ENCODE measurements around the gene PLIN5. TPM values are rescaled to one million over a fixed set of nuclear protein-coding genes. Genes with fewer than 3 reads are reported as not detected.

Gene PLIN5, protein sequence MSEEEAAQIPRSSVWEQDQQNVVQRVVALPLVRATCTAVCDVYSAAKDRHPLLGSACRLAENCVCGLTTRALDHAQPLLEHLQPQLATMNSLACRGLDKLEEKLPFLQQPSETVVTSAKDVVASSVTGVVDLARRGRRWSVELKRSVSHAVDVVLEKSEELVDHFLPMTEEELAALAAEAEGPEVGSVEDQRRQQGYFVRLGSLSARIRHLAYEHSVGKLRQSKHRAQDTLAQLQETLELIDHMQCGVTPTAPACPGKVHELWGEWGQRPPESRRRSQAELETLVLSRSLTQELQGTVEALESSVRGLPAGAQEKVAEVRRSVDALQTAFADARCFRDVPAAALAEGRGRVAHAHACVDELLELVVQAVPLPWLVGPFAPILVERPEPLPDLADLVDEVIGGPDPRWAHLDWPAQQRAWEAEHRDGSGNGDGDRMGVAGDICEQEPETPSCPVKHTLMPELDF
- polyA plus RNA-seq (ENCODE audit: insufficient read length in 10 of 10), result 1 to 10 TPM in 9 of 10 donors, under 1 TPM in 1; 0.87 to 5.2 (median 1.5) TPM
- long read RNA-seq, donor 1, result 0 reads
- long read RNA-seq, donor 2, result 0 reads
- long read RNA-seq, donor 3, result 0 reads
- long read RNA-seq, donor 4, result 0 reads
- long read RNA-seq, donor 5, partial matches to known transcripts, result 0 of 1 reads
- long read RNA-seq, donor 5, other reads (novel, unspliced or antisense), result 0 of 1 reads
- long read RNA-seq, donor 6, result 0 reads
- long read RNA-seq, donor 7, result 0 reads
- long read RNA-seq, donor 8, result 0 reads
- long read RNA-seq, donor 9, result 0 reads

- DNase-seq, result peak; percentile 24 to 73 (median 57)
These were observed at the start of gene PLIN5 for GRCh38 chr19:4534836-4535658. Gene PLIN5 (minus strand): TSS chr19:4535224. CDS start chr19:4534074, 1,150 bp downstream.

GRCh38 chr19:4583961-4584669, 49.1 kb upstream of the PLIN5 start:
- DNase-seq, result peak in 1 of 3 donors; percentile 81

- no peak for DNase-seq
These were observed 48.2 kb upstream of the PLIN5 start for GRCh38 chr19:4582980-4583842.

- DNase-seq, result peak in 1 of 3 donors; percentile 61
These were observed 46.9 kb upstream of the PLIN5 start for GRCh38 chr19:4581666-4582553.

DNA sequence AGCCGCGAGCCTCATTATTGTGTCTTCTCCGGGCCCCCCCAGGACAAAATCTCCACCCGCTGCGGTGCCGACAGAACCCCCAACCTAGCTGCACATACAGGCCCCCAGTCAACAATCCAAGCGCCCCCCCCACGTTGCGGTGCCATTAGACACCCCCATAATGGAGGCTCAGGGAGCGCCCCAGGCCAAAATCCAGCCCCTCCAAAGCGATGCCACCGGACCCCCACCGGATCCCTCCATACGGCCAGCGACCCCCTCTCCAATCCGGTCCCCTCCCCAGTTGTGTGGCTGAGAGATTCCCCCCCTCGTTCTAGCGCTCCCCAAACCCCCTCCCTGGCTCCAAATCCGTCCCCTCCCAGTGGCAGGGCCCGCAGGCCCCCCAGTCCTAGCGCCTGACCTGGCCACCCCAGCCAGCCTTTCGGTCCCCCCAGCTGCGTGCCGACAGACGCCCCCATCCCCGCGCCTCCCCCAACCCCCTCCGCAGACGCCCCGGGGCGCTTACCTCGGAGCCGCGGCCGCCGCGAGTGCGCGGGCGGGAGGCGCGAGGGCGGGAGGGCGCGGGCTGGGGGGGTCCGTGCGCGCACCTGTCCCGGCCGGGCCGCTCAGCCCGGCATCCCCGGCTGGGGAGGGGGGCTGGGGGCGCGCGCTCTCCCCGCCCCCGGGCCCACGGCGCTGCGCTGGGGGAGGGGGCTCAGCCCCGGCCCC, 46.1 kb upstream of the PLIN5 start:
- DNase-seq, result no peak

DNA sequence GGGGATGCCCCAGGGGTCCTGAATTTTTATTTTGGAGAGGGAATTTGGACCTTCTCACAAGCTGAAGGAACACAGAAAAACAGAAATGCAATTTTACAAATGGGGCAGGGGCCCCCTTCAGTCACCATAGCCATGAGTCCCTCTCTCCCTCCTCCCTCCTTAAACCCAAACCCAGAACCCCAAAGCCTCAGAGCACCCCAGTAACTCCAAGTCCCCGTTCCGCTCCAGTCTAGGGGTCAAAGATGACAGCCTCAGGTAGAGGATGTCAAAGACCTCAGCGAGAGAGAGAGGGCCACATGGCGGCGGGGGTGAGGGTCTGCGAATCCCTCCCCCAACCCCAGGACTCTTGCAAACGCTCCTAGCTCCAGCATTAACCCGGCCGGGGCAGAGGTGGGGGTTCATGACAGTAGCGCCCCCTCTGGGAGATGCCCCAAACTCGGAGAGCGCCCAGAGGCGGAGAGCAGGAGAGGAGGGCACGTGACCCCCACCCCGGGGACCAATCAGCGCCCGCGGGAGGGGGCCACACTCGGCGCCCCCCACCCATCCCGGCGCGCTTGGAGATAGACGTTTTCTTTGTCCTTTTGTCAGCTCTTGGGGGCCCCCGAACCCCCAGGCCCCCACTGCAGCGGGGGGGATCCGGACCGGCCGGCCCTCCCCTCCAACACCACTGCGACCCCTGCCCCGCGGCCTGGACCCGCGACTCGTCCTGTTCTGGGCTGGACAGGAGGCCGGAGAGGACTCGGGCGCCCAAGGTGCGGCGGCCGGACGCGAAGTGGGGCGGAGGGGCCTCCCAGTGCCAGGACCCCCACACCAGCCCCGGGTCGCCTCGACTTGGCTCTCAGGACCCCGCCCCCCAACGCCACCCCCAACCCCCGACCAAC, 45.2 kb upstream of the PLIN5 start:
- no peak for DNase-seq

DNA sequence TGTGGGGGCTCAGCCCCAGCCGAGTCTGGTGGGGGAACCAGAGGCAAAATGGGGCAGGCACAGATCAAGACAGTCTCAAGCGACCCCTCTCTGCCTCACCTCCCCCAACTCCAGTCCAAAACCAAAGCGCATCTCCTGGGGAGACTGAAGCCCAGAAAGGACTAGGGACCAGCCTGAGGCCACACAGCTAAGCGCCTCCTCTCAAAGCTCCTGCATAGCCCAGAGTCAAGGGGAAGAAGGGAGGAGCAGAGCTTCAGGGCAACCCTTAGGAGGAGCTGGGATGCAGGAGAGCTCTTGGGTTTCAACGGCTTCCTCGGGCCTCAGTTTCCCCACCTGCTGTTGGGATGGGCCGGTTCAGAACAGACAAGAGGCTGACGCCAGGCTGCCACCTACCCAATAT, 44.4 kb upstream of the PLIN5 start:
- DNase-seq, result no peak

DNA sequence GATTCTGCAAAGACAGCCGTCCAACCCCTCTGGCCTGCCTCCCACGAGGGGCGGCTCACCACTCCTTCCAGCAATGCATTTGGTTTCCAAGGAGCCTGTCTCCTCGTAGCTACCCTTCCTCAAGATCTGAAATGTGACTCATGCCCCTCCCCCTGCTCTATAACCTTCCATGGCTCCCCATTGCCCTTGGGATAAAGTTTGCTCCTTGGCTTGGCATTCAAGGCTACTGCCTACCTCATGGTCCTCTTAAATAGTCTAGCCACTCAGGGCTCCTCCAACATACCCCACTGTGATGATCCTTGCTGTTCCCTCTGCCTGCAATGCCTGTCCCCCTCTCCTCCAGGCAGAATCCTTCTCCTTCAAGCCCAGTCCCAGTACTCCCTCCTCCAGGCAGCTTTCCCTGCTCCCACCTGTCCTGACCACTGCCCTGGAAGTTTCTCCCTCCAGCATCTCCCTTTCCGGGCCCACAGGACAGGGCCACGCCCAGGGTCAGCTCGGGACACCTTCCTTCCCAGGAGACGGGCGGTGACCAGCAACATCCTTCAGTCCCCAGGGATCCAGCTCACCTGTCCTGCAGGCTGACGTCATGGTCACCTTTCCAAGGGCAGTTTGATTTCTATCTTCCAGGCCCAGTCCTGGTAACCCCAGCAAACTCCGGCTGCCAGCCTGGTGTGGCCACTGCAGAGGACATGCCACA, 43.7 kb upstream of the PLIN5 start:
- no peak for DNase-seq

GRCh38 chr19:4577020-4577782, 42.2 kb upstream of the PLIN5 start:
- peak in 1 of 3 donors; percentile 2 for DNase-seq

DNA sequence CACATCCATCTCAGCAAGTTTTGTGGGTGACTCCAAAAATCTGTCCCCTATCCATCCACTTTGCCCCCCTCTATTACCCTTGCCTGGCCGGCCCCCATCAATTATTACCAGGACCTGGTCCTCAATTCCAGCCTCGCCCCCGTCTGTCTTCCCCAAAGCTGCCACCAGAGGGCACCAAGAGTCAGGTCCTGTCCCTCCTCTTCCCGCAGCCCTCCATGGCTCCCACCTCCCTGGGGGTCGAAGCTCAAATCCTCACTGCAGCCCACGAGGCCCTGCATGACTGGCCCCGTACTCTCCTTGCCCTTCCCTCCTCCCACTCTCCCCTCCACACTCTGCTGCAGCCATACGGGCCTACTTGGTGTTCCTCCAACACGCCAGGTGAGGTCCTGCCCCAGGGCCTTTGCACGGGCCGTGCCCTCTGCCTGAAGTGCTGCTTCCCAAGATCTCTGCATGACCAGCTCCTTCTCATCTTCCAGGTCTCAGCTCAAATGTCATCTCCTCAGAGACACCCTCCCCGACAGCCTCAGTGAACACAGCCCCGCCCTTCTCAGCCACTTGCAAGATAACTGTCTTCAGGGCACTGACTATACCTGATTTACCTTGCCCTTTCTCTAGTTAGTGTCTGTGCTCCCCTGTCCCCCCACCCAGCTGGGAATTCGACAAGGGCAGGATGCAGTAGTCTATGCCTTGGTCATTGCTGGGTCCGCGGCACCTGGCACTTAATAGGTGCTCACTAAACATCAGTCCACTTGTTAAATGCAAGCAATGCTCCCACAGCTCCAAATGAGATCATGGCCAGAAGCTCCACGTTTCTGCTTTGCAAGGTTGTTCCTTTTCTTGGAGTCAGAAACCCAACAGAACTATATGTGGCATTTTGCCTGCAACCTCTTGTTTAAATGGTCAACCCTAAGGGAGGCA, 41.3 kb upstream of the PLIN5 start:
- peak in 1 of 3 donors; percentile 76 for DNase-seq

GRCh38 chr19:4575267-4576015, 40.4 kb upstream of the PLIN5 start:
- DNase-seq, result peak; percentile 65 to 95 (median 85)

DNA sequence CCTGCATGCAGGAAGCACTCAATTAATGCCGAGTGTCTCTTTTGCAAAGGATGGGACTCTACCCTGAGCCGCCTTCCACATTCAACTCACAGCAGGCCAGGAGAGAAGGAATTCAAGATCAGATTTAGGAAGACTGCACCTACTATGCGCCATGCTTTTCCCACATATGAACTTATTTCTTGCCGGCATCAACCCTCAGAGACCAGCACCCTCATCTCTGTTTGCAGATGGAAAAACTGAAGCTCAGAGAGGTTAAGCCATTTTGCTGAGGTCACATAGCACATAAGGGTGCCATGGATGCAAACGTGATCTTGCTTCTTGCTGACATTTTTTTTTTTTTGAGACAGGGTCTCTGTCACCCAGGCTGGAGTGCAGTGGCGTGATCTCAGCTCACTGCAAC, 38.7 kb upstream of the PLIN5 start:
- DNase-seq, result no peak

- DNase-seq, result peak; percentile 48 to 89 (median 71)
These were observed 36.4 kb upstream of the PLIN5 start for GRCh38 chr19:4571305-4571917.

GRCh38 chr19:4570916-4571304, 35.9 kb upstream of the PLIN5 start:
- no peak for DNase-seq
